Stimulated activated CD8-positive, alpha-beta memory T cell treated with anti-CD3 and anti-CD28 coated beads, Interleukin-7, amount 100 ng/mL, for 24 hours (primary cell): ENCODE measurements around the gene WWC2.

Experiments
- DNase-seq: peaks from one replicate; pipeline ENCODE4 v3.0.0-alpha.2; 2020; ENCODE audit warnings: low read depth

WWC2 gene

GRCh38 chr4:183204793-183205192 is 105.7 kb downstream of the WWC2 start:
- DNase-seq, result no peak

GRCh38 chr4:183205193-183205592 is 106.1 kb downstream of the WWC2 start:
- no peak for DNase-seq

- no peak for DNase-seq
These were observed 106.7 kb downstream of the WWC2 start for GRCh38 chr4:183205709-183206108.

DNA sequence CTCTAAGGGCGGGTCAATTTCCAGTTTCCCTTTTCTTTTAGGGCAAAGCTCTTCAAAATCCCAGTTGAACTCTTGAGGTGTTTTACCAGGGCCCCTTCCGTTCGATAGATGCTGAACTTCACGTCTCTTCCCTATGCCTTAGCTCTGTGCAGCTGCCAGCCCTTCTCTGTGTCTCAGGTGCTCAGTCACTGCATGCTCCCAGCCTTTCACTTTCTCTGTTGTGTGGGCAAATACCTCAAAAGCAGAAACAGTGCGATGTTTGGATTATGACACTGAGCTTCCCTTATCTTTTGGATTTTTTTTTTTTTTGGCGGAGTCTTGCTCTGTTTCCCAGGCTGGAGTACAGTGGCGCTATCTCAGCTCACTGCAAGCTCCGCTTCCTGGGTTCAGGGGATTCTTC is 112.5 kb downstream of the WWC2 start:
- DNase-seq, result no peak

GRCh38 chr4:183213996-183214395 is 114.9 kb downstream of the WWC2 start:
- DNase-seq, result no peak

- no peak for DNase-seq
These were observed 115.9 kb downstream of the WWC2 start for GRCh38 chr4:183214912-183215488.

- DNase-seq, result no peak
These were observed 121.2 kb downstream of the WWC2 start for GRCh38 chr4:183220236-183220635.

- no peak for DNase-seq
These were observed 124.0 kb downstream of the WWC2 start for GRCh38 chr4:183223053-183223452.

GRCh38 chr4:183229397-183229796 is 130.3 kb downstream of the WWC2 start:
- no peak for DNase-seq

GRCh38 chr4:183240581-183241321 is 141.7 kb downstream of the WWC2 start:
- DNase-seq, result no peak

DNA sequence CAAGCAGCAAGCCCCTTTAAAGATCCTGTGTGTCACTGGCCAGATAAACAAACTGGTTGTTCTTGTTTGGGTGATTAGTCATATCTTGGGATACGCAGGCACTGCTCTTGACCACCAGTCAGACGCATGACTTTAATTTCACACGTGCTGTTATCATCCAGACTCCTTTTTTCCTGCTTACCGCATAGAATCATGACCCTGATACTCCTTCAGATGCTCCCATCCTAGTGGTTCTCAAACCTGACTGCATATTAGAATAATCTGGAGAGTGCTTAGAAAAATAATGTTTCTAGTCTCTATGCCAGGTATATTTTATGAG is 142.2 kb downstream of the WWC2 start:
- no peak for DNase-seq

GRCh38 chr4:183241721-183242151 is 142.7 kb downstream of the WWC2 start:
- no peak for DNase-seq

GRCh38 chr4:183242291-183242690 is 143.2 kb downstream of the WWC2 start:
- no peak for DNase-seq

- no peak for DNase-seq
These were observed 145.0 kb downstream of the WWC2 start for GRCh38 chr4:183244019-183244418.

DNA sequence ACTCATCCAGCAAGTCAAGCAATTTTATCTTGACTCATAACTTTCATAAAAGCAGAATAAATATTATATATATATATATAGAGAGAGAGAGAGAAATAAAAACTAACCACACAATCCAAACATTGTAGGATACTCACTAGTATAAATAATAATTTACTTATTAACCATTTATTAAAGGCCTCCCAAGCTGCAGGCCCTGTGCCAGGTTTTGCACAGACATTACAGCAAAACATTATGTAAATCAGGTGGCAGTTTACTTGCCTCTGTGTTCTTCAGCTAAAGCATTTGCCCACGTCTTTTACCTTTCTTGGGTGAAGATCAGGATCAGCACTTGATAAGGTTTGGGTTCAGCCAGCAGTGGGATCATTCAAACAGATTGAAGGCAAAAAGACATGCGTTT is 145.4 kb downstream of the WWC2 start:
- DNase-seq, result no peak

DNA sequence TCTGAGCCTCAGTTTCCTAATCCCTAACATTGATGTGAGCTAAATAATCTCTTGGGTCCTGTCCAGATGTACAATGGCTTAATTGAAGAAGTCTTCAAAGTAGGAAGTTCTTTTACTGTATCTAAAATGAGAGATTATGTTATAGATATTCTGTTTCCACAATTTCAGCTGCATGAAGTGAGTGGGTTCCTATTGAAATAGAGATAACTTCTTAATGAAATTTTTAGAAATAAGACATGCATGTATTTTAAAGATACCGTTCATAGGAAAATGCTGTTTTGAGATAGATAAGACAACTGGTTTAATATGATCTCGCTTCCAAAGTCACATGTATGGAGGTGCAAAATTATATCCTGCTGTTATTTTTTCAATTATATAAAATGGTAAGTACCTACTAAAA is 149.1 kb downstream of the WWC2 start:
- no peak for DNase-seq

- no peak for DNase-seq
These were observed 150.8 kb downstream of the WWC2 start for GRCh38 chr4:183249854-183250253.

GRCh38 chr4:183250831-183251230 is 151.8 kb downstream of the WWC2 start:
- no peak for DNase-seq

DNA sequence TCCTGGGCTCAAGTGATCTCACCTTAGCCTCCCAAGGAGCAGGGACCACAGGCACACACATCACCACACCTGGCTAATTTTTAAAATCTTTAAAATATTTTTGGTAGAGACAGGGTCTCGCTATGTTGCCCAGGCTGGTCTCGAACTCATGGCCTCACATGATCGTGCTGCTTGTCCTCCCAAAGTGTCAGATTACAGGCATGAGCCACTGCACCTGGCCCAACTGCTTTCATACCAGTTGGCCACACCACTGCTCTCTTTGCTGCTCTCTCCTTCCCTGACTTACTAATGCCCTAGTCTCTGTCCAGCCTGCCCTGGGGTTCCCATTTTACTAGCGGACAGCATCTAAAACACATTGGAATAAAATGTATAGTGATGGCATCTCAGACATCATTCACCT is 153.9 kb downstream of the WWC2 start:
- DNase-seq, result no peak

DNA sequence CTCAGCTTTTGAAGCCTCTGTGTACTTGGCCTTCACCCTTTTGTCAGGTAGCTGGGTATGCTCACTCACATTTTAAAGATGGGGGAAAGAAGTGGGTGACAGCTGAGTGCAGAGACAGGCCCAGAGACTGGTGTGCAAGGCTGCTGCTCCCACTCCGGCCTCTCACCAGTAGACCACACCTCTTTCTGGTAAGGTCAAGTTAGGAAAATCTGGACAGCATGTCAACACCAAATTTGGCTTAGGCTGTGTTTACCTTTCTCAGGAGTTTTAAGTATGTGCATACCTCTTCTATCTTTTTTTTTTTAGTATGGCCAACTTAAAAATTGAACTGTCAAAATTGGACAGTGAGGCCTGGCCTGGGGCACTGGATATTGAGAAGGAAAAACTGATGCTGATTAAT is 154.4 kb downstream of the WWC2 start:
- DNase-seq, result no peak

DNA sequence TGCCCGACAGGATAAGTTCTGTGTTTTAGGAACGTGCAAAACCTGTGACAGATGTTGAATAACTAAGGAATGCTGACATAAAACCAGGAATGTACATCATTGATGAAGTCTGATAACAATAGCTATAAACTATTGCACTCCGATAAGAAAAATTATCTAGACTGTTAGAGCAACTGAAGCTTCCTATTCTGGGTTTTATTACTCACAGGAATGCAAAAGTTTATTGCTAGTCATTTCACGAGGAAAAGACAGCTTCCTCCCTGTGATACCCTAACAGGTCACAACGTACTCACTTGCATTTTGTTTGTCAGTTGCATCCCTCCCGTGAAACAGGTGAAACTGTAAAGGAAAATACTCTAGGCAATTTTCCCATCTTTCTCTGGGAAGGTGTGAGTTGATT is 155.1 kb downstream of the WWC2 start:
- DNase-seq, result no peak

DNA sequence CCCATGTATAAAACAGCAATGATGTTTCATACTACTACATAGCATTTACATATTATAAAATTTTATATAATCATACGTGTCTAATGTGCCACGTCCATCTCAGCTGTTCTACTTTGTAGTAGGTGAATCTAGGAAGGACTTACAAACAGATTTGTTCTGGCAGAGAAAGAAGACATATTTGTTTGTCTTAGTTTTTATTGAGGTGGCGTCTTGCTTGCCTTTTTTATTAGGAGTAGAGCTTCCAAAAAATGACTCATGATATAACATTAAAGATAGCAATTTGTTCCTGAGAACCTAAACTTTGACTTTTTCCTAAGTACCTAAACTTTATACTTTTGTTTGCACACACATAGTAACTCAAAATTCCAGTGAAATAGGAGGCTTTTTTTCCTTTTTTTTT is 156.4 kb downstream of the WWC2 start:
- DNase-seq, result no peak

DNA sequence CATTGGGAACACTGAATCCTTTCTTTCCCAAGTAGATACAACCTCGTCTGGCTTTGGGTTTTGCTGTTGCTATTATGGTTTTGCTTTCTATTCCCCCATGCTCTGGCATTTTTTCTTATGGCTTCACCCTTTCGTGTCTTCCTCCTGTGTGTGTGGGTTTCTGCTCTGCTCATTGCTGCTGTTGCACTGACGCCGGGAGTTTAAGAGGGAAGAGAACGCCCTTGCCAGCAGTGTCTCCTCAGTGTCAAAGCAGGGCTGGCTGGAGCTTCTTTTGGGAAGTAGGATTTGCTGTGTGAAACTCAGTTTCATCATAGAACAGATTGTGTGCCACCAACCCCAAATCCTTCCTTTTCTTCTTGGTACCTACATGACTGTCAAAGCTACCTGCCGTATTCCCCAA is 157.3 kb downstream of the WWC2 start:
- no peak for DNase-seq

GRCh38 chr4:183256756-183257385 is 157.8 kb downstream of the WWC2 start:
- peak; percentile 7 for DNase-seq
